Measurements from ENCODE around the gene CLEC4F.

The CLEC4F gene

GRCh38 chr2:70779911-70780545, 40.4 kb downstream of the CLEC4F start:
- no peak for DNase-seq

- DNase-seq: no peak
Observed at GRCh38 chr2:70779491-70779890, 40.9 kb downstream of the CLEC4F start.

GRCh38 chr2:70778676-70779075, 41.7 kb downstream of the CLEC4F start:
- DNase-seq: no peak

- no peak for DNase-seq
Observed at GRCh38 chr2:70777450-70777849, 42.9 kb downstream of the CLEC4F start.

GRCh38 chr2:70776266-70776665, 44.1 kb downstream of the CLEC4F start:
- no peak for DNase-seq

DNA sequence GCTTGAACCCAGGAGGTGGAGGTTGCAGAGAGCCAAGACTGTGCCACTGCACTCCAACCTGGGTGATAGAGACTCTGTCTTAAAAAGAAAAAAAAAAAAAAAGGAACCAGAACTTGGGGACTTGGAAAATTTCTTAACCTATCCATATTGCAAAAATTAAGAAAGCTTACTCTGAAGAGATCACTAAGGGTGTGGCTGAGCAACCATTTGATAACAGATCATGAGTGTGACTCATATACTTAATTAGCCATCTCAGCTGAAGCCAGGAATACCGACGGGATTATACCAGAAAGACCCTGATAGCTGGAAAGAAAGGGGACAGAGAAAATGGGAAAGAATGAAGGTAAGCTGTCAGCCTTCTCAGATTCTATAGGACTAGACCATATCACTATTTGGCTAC, 45.3 kb downstream of the CLEC4F start:
- no peak for DNase-seq

DNA sequence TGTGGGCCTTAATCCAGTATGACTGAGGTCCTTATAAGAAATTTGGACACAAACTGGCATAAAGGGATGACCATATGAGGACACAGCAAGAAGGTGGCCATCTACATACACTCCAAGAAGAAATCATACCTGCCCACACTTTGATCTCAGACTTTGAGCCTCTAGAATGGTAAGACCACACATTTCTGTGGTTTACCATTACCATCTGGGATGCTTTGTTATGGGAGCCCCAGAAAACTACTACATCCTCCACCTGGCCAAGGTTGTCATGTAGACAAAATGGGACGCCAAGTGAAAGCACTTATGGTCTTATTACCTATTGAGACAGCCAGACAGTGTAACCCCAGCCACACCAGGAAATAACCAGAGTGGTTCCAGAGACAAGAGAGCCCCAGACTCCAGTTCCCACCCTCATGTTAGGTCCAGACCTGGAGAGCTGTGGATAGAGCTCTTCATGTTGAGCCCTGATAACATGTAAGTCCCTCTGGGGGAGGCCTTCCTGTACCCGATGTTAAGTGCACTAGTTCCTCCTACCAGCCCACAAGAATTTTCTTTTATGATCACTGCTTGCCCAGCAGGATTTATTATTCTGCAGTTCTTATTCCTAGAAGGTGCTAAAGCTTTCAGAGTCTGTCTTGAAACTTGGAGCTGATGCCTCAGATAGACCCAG, 47.8 kb downstream of the CLEC4F start:
- no peak for DNase-seq

DNA sequence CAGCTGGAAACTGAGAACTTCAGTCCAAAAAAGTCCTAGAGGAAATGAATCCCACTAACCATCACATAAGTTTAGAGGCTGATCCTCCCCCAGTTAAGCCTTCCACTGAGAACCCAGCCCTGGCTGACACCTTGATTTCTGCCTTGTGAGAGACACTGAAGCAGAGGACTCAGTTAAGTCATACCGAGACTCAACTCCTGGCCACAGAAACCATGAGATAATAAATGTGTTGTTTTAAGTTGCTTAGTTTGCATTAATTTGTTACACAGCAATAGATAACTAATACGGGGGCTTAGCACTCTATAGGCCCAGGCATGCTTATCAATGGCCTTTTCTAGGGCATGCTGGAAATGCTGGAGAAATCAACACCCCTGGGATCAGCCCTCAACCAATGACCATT, 49.0 kb downstream of the CLEC4F start:
- DNase-seq: no peak

DNA sequence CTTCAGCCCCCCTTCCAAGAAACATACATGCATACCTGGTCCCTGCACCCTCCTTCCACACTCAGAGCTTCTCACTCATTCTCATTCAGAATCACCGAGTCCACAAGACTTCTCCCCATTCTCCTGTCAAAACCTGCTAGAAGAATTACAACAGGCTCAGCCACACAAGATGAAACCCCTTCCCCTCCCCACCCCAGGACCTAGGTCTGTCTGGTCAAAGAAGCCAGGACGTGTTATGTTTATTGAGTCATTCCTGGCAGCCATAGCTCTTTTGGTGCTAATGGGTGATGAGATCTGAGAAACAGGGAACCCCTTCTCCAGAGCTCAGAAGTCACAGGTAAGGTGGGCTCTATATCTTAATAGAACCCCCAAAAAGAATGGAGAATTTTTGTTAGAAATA, 50.9 kb downstream of the CLEC4F start:
- no peak for DNase-seq

DNA sequence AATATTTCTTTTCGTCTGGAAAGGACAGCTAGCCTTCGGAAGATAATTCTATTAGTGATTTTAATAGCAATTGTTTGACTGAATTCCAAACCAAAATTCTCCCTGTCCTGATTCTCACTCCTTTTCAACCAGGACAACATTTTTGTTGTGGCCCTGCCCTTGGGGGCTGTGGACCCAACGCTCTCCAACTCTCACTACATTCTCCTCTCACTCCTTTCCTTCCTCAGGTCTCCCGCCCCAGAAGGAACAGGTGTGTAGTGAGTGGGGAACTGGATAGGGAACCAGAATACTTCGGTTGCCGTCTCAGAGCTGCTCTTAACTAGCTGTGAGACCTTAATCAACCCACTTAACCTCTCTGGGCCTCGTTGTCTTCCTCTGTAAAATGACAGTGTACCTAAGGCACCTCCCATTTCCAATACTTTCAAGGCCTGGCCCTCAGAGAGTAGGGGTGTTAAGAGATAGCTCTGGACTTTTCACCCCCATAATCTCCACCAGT, 51.8 kb downstream of the CLEC4F start:
- no peak for DNase-seq

DNA sequence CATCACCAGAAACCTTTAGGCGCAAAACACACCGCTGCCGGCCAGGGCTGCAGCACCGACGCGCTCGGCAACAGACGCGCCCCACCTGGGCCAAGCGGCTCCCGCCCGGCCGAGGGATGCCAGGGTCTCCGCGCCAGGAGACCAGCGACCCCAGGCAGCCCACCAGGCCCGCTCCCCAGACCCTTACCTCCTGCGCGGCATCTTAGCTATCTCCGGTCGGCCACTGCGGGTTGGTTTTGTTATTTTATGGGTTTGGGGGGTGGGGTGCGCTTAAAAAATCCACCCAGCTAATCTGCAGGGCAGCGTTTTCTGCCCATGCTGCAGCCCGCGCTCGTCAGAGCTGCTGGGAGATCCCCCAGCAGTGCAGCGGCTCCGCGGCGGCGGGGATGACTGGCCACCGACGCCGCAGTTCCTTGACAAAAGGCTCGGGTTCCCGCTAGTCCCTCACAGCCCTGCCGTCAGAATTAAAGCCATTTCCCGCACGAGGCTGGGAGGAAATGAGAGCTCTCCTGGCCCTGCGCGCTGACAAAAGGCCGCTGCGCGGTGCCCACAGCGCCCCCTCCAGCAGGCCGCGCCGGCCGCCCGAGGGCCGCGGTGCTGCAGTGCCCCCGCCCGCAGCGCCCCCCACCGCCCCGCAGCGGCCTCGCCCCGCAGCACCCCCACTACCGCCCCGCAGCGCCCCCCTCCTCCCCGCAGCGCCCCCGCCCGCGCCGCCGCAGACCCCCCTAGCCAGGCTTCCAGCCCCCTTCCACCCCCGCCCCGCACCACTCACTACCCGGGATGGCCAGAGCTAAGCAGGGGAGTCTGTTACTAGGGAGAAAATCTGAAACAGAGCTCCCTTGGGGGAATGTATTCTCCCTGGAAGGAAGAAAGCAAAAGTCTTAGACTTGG, 52.5 kb downstream of the CLEC4F start, which contains the start of gene ADD2:
Gene ADD2, minus strand, starts transcription at position 502 of the 891 bp plus-strand sequence. CDS start 61,792 bp downstream, outside the sequence.
- DNase-seq: peak; percentile 10 to 20

GRCh38 chr2:70767079-70767698, 53.2 kb downstream of the CLEC4F start:
- DNase-seq: peak; percentile 4 to 14

GRCh38 chr2:70766357-70767078, 53.9 kb downstream of the CLEC4F start:
- no peak for DNase-seq

DNA sequence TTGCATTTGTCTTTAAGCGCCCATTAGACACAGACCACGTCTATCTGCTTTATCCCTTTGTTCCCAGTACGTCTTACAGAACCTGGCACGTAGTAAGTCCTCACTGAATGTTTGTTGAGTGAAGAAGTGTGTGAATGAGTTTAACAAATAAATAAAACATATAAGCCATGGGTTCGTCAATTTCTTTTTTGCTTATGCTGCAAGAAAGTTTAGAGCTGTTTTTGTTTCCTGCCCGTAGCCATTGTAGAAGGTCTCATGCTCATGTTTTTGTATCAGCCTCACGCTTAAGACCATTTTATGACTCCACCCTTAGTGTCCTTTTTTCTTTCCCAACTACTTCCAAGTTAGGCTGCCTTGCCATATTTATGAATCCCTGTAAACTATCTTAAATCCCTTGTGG, 54.9 kb downstream of the CLEC4F start:
- no peak for DNase-seq

GRCh38 chr2:70759446-70759845, 61.0 kb downstream of the CLEC4F start:
- DNase-seq: no peak

All from activated CD4-positive, alpha-beta T cell treated with anti-CD3 and anti-CD28 coated beads for 4 hours (primary cell).